ENCODE results near the gene MRPS27.
A peak's percentile ranks its signal among the peaks of the same experiment; 100 is the strongest.

Gene MRPS27

DNA sequence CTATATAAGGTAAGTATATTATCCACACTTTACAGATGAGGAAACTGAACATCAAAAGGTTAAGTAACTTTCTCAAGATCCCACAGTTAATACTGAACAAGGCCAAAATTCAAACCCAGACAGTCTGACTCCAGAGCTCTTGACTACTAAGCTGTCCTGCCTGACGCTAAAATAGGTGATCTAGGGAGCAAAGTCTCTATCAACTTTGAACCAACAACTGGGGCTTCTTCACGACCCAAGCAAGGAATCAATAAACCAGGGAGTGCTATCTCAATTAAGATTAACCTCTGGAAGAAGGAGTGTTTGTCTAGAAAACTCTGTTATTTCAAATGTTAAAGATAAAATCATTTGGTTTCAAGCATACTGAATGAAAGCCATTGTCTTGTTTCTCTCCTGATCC is 64.4 kb downstream of the MRPS27 start:
- no peak for DNase-seq

DNA sequence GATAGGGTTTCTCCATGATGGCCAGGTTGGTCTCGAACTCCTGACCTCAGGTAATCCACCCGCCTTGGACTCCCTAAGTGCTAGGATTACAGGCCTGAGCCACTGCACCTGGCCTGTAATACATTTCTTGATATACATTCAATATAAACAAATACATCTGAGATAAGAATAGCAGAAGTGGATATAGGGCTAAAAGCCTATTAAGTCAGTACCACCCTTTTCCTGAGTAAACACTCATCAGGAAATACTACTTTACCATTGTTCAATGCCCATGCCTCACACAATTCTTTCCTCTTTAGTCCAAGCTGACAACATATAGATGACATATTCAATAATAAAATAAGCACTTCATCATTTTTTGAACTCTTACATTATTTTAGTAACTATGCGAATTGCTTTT is 64.8 kb downstream of the MRPS27 start:
- DNase-seq: no peak

DNA sequence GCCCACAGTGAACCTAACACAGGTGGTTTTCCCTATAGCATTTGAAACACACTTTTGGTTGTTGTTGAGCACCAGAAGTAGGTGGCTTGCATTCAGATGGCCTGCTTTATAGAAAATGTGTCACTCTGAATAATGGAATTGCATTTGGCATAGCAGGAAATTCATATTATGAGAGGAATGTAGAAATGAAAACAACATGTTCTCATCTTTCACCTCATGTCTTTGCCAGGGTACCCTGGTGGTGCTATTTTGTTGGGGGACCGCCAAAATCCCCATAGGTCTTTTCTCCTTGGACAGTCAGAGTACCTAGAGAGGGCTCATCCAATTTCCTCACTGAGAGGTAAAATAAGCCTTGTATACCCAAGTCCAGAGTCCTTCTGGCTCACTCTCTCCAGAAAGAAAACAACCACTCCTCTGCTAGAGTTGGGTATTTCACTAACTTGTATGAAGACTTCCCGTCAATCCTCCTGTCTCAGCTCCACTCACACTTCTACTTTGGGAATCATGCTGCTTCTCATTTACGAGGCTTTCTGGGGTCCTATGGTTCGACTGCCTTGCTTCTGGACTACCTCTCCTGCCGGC is 67.4 kb downstream of the MRPS27 start:
- DNase-seq: peak; percentile 78

DNA sequence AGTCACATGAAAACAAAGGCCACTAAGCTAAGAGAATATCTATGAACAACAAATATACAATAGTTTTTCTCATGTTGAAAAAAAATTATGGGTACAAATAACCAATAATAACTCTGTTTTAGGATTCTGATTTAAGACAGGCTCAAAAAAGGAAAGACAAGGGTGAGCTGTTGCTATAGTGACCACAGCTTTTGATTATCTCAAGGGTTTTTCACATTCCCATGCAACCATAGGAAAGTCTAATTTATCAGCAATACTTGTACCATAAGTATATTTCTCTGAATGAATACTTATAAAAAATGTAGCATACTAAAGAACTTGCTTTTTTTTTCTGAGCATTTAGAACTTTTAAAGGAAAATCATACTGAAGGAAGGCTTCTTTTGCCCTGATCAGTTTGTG is 68.0 kb downstream of the MRPS27 start:
- DNase-seq: no peak

GRCh38 chr5:72251386-72251785 is 68.7 kb downstream of the MRPS27 start:
- DNase-seq: no peak

DNA sequence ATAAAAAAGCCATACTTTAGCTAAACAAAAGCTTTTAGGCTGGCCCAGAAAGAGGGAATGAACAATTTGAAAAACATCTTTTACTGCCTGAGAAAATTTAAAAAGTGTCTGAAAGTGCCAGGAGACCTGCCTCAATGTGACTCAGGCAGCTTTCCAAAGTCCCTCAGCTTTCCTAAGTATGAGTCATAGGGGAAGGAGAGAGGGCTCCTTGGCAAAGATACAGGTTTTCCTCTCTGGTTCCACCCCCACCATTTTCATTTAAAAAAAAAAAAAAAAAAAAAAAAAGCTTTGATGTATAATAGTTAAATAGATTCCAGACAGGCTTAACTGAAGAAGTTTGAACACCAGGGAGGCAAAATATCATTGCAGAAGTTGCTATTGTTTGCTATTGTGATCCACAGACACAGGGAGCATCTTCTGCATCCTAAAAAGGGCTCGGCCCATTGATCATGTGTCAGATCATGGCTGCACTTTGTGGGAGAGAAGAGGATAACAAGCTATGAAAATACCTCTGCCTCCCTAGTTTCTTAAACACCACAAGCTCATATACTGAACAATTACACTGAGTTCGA is 71.5 kb downstream of the MRPS27 start:
- peak; percentile 92 for DNase-seq

GRCh38 chr5:72246954-72247442 is 73.0 kb downstream of the MRPS27 start:
- peak; percentile 40 for DNase-seq

- DNase-seq: peak; percentile 16
Measured at GRCh38 chr5:72245951-72246532, 74.0 kb downstream of the MRPS27 start.

GRCh38 chr5:72245546-72245945 is 74.5 kb downstream of the MRPS27 start:
- no peak for DNase-seq

GRCh38 chr5:72244862-72245371 is 75.1 kb downstream of the MRPS27 start:
- peak; percentile 59 for DNase-seq

GRCh38 chr5:72243706-72244105 is 76.3 kb downstream of the MRPS27 start:
- DNase-seq: no peak

DNA sequence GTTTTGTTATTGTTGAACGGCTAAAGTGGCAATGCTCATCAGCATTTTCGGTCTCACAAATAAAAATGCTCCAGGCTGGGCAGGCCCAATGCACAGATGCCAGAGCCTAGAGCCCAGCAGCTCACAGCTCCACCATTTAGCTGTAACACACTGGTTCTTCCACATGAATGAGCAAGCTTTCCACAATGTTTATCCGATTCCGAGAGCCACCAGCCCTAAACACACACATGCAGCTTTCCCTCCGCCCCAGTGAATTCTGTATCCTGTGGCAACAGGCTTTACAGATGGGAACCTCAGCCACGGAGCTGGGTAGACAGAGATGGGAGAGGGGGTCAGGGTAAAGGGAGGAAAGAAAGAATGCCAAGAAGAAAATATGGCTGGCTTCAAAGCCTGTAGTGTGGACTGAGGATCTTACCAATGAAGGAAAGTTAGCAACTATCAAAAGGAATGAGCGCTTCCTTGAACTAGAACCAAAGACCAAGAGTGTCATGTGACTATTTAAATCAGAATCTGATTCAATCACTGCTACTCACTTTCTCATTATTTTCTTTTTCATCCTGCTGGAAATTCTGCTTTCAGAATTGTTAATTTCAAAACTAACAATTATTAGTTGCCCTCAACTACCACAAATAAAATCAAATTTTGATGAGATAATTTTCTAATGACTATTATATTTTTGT is 77.1 kb downstream of the MRPS27 start:
- DNase-seq: no peak

- no peak for DNase-seq
Measured at GRCh38 chr5:72241346-72242003, 78.6 kb downstream of the MRPS27 start.

GRCh38 chr5:72238712-72239445 is 81.2 kb downstream of the MRPS27 start:
- DNase-seq: no peak

DNA sequence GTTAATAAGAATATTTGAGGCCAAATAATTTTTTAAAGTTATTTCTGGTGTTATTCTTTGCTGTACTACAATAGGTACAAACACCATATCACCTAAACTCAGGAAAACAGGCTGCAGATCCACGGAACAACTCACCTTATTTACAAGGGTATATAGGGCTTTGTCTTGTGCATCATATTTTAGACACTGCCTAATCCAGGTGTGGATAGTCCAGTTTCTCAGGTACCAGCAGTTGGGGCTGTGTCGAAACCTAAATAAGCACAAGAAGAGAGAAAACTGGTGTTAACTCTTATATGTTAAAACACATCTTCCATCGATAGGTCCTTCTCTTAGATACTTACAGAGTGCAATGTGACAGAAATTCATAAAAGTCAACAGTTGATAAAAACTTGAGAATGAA is 82.2 kb downstream of the MRPS27 start:
- DNase-seq: no peak

- no peak for DNase-seq
Measured at GRCh38 chr5:72237415-72237814, 82.6 kb downstream of the MRPS27 start.

- DNase-seq: peak; percentile 16
Measured at GRCh38 chr5:72235725-72236124, 84.3 kb downstream of the MRPS27 start.

DNA sequence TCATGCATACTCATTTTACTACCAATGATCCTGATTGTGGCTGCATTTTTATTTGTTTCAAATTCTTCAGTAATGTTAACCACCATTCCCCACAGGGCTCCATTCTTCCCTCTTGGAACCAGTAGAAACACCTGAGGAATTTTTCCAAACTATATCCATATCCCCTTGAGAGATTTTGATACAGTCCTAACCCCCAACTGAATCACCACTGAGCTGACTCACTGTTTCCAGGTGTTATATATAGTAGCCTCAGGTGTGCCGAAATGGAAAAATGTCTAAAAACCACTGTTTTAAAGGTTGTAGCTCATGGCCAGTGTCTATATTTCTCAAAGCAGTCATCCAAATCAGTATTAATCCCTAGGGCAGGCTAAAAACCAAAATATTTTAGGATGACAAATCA is 85.2 kb downstream of the MRPS27 start:
- no peak for DNase-seq

DNA sequence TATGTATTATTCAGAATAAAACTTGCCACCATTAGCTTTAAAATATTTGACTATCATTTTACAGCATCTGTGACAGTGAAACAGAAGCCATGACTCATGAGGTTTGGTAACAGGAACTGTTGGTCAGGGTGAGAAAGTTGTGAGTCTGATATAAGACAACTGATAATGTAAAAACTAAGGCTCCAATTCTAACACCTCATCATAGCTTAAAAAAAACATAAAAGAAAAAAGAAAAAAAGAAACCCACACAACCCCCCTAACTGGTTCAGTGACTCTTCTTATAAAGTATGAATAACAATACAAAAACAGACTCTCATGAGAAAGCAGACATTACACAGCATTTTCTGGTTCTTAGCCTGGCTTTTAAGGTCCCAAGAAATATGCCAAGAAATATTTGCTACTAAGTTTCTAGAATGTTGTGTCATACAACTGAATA is 85.8 kb downstream of the MRPS27 start:
- peak; percentile 73 for DNase-seq

DNA sequence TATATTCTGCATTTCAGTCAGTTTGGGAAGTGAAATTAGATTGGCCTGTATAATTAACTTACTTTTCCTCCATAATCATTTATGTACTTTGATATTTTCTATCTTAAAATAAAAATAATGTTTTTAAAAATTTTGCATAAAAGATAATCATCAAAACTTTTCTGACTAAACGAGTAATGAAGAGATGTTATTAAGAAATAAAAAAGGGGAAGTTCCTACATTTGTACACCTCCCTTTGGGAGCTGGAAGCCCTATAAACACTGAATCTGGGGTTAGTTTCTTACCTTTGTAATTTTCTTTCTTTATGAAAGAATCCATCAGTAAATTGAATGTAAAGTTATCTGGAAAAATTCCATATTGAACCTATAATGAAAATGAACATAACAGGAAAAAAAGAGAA is 86.2 kb downstream of the MRPS27 start:
- no peak for DNase-seq

- no peak for DNase-seq
Measured at GRCh38 chr5:72232838-72233237, 87.2 kb downstream of the MRPS27 start.

- DNase-seq: no peak
Measured at GRCh38 chr5:72231991-72232703, 87.9 kb downstream of the MRPS27 start.
